ENCODE data around the gene TMEM201. TPM values are rescaled to one million over a fixed set of nuclear protein-coding genes. Genes with fewer than 3 reads are reported as not detected.

Gene TMEM201
- total RNA-seq, 2 experiments from 2014 or later: 7.5 to 21.9 TPM

GRCh38 chr1:9654051-9654833 lies 65.5 kb downstream of the TMEM201 start:
- intact Hi-C loops (cut with micrococcal nuclease; ENCODE audit: unreplicated experiment): loop anchor here (2.0 kb wide), 2 partner anchors 33 to 63 kb away; no protein-coding TSS in a partner anchor
- peak; percentile 37 for DNase-seq (ENCODE audit: low spot score)
- Histone ChIP-seq H2AFZ (ENCODE audit: low read length) (peak overlapping the region; percentile 57; the same call in 1 of the 2 replicates), H3K4me1 (ENCODE audit: insufficient read depth, low read length, poor library complexity, severe bottlenecking) (peaks cover 51% of the 10 kb centered on the region), H3K79me2 (ENCODE audit: insufficient read depth, low read depth, low read length) (no peaks in the 10 kb centered on the region), H3K4me3 (ENCODE audit: low read depth, low read length, poor library complexity, severe bottlenecking) (peak overlapping the region; percentile 5), H4K20me1 (ENCODE audit: insufficient read depth, low read length) (no peaks in the 10 kb centered on the region), H3K9me2 (ENCODE audit: insufficient read depth, low read length) (no peaks in the 10 kb centered on the region), H3K4me2 (ENCODE audit: low read length) (peak overlapping the region; percentile 86), H3K27ac (ENCODE audit: low read depth, low read length, poor library complexity, severe bottlenecking) (peak overlapping the region; percentile 42), H3K9me3 (ENCODE audit: low read length) (no peaks in the 10 kb centered on the region), H3K36me3 (ENCODE audit: insufficient read depth, low read length) (no peaks in the 10 kb centered on the region)
- ChIA-PET CTCF (ENCODE audit: unreplicated experiment) (interaction anchor here (0.8 to 1.2 kb wide), 4 partner anchors 24 to 38 kb away, joined by 3 read pairs; no protein-coding TSS in a partner anchor), POLR2A (interaction anchor here (0.6 to 1.6 kb wide), 12 partner anchors 11 to 1721 kb away, joined by 3 to 8 read pairs (median 3); no protein-coding TSS in a partner anchor)
- TF ChIP-seq EZH2phosphoT487 (IDR thresholded peaks at IDR 0.05; ENCODE audit: borderline replicate concordance, low read depth, low read length) (no peak), CTCF (conservative IDR thresholded peaks at IDR 0.05; ENCODE audit: low read length) (no peak)
- no TSS peak for BruUV-seq (replicated peaks)

DNA sequence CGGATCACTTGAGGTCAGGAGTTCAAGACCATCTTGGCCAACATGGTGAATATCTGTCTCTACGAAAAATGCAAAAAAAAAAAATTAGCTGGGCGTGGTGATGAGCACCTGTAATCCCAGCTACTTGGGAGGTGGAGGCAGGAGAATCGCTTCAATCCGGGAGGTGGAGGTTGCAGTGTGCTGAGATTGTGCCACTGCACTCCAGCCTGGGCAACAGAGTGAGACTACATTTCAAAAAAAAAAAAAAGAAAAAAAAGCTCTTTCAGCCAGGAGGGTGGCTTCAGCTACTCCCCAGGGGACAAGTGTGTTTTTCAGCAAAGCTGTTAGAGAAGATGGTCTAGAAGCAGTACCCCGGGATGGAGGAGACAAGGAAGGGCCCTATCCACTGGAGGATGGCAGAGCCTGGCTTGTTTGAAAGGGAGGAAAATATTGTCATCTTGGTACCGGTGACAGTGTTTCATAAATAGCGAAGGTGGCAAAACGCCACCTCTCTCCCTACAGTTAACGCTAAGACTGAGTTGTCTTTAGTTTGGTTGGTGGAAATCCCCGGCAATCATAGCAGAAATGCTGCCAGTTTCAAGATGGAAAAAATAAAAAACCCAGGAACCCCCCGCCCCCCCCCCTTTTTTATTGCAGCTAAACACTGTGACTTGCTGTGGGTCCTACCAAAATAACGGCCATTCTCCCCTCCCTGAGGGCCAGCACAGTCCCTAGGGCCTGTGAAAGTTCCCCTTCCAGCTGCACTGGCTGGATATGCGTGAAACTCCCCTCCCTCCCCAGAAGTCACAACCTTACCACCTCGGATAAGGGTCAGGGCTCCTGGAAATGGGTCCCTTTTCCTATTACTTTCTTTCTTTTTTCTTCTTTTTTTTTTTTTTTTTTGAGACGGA lies 66.4 kb downstream of the TMEM201 start:
- ChIA-PET POLR2A (interaction anchor here (0.6 to 1.7 kb wide), 8 partner anchors 26 to 1720 kb away, joined by 3 to 8 read pairs (median 4); no protein-coding TSS in a partner anchor), CTCF (ENCODE audit: unreplicated experiment) (interaction anchor here (0.8 to 1.1 kb wide), 2 partner anchors 29 to 31 kb away, joined by 3 read pairs; no protein-coding TSS in a partner anchor)

More for the DNA sequence above, 66.4 kb downstream of the TMEM201 start:
- Histone ChIP-seq H3K27ac (ENCODE audit: low read depth, low read length, poor library complexity, severe bottlenecking) (peak overlapping the region; percentile 42), H4K20me1 (ENCODE audit: insufficient read depth, low read length) (no peaks in the 10 kb centered on the region), H3K9me2 (ENCODE audit: insufficient read depth, low read length) (no peaks in the 10 kb centered on the region), H3K4me1 (ENCODE audit: insufficient read depth, low read length, poor library complexity, severe bottlenecking) (peaks cover 51% of the 10 kb centered on the region), H3K4me2 (ENCODE audit: low read length) (peak overlapping the region; percentile 86), H2AFZ (ENCODE audit: low read length) (peak overlapping the region; percentile 57; the same call in 1 of the 2 replicates), H3K4me3 (ENCODE audit: low read depth, low read length, poor library complexity, severe bottlenecking) (no peak overlapping the region), H3K79me2 (ENCODE audit: insufficient read depth, low read depth, low read length) (no peaks in the 10 kb centered on the region), H3K9me3 (ENCODE audit: low read length) (no peaks in the 10 kb centered on the region), H3K36me3 (ENCODE audit: insufficient read depth, low read length) (no peaks in the 10 kb centered on the region)
- intact Hi-C loops (cut with micrococcal nuclease; ENCODE audit: unreplicated experiment): loop anchor here (2.0 kb wide), 2 partner anchors 32 to 62 kb away; no protein-coding TSS in a partner anchor
- no TSS peak for BruUV-seq (replicated peaks)
- peak; percentile 49 for DNase-seq (ENCODE audit: low spot score)
- no peak for TF ChIP-seq EZH2phosphoT487 (IDR thresholded peaks at IDR 0.05; ENCODE audit: borderline replicate concordance, low read depth, low read length)
- no peak for TF ChIP-seq CTCF (conservative IDR thresholded peaks at IDR 0.05; ENCODE audit: low read length)

Data from OCI-LY7 (cell line).